Dermis microvascular lymphatic vessel endothelial cell (primary cell): ENCODE data around the gene MRTO4. TPM values are rescaled to one million over a fixed set of nuclear protein-coding genes. Genes with fewer than 3 reads are reported as not detected.

Source experiments
- DNase-seq, 2 donors: peaks; one replicate each; pipeline versions ENCODE4 v3.0.0 to v3.0.0-alpha.2; 2010; ENCODE audit warnings: low read depth in 2 of 2
- total RNA-seq: library from RNA; depleted of rRNA; stranded (reverse); fragments of >200 nt; gene quantifications from 2 replicates; pipeline ENCODE4 v1.2.1, GENCODE V29; 2014

The MRTO4 gene
- total RNA-seq, 1 donor from 2014 or later, result 19.4 TPM

DNA sequence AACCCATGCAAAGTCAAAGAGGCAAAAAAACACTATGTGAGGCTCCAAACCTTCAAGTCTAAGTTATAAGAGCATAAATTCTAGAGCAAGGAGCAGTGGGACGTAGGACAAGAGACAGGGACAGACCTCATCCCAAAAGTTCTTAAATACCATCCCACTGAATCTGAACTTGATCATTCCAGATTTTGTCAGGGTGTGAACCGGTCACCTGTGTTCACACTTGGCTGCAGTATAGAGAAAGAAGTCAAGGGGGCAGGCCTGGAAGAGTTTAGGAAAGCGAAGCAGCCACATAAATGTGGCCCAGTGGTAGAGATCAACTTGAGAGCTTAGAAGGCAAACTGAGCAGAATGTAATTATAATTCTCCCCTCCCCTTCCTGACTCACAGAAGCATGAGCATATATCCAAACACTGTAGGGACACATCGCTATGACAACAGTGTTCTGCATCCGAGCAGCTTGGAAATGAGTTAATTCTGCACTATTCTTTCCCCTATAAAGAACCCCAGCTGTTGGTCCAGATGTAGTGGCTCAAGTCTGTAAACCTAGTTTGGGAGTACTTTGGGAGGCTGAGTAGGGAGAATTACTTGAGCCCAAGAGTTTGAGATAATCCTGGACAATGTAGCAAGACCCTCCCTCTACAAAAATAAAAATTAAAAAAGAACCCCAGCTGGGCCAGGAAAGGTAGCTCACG lies 57.7 kb downstream of the MRTO4 start:
- peak in 1 of 2 donors; percentile 37 for DNase-seq

Other genes starting within 250 kb of the MRTO4 start
- gene UBR4, start 41.5 kb upstream of the MRTO4 start, total RNA-seq, result 74.1 and 99.1 TPM in 2 replicates
- 38.1 and 41.6 TPM in 2 replicates for gene EMC1, start 281 bp upstream of the MRTO4 start, total RNA-seq
- gene AKR7A3, start 37.0 kb downstream of the MRTO4 start, total RNA-seq, result 0.13 and 0.25 TPM in 2 replicates
- gene AKR7A2, start 60.3 kb downstream of the MRTO4 start, total RNA-seq, result 49.7 and 67.5 TPM in 2 replicates
- gene SLC66A1, start 60.5 kb downstream of the MRTO4 start, total RNA-seq, result 10.9 and 18.5 TPM in 2 replicates
- 119 and 202 TPM in 2 replicates for gene CAPZB, start 233.7 kb downstream of the MRTO4 start, total RNA-seq